Endodermal cell (in vitro differentiated cells): ENCODE results near the gene TMTC1. TPM values are rescaled to one million over a fixed set of nuclear protein-coding genes. Genes with fewer than 3 reads are reported as not detected.
"Not testable (repeated sequence)": the region's sequence is repeated elsewhere in the genome, so short reads cannot be mapped to it uniquely, and the experiment has no call there.

Source experiments
- DNase-seq: peaks from one replicate; pipeline ENCODE4 v3.0.0-alpha.2; 2017
- H3K27ac ChIP-seq: 2 replicates; pipeline ENCODE4 v1.5.1; 2013; ENCODE audit warnings: mild to moderate bottlenecking, low read depth, low read length, moderate library complexity
- H3K27me3 ChIP-seq: 2 replicates; pipeline ENCODE4 v1.6.1; 2013; ENCODE audit warnings: mild to moderate bottlenecking, low read length, moderate library complexity; ENCODE audit not compliant: insufficient read depth, control insufficient read depth, poor library complexity, severe bottlenecking
- H3K36me3 ChIP-seq: 2 replicates; pipeline ENCODE4 v1.7.0; 2013; ENCODE audit warnings: mild to moderate bottlenecking, low read length, moderate library complexity; ENCODE audit not compliant: control insufficient read depth, insufficient read depth
- H3K4me1 ChIP-seq: one replicate; pipeline ENCODE4 v1.7.0; 2013; ENCODE audit warnings: low read length; ENCODE audit not compliant: control insufficient read depth, insufficient read depth
- H3K4me3 ChIP-seq: 2 replicates; pipeline ENCODE4 v1.5.1; 2013; ENCODE audit warnings: mild to moderate bottlenecking, low read length, moderate library complexity
- H3K9ac ChIP-seq: 2 replicates; pipeline ENCODE4 v1.6.1; 2013; ENCODE audit warnings: mild to moderate bottlenecking, low read length, moderate library complexity; ENCODE audit not compliant: poor library complexity, severe bottlenecking; ENCODE audit errors: extremely low read depth
- H3K9me3 ChIP-seq: 2 replicates; pipeline ENCODE4 v1.6.1; 2013; ENCODE audit warnings: mild to moderate bottlenecking, low read length, moderate library complexity; ENCODE audit not compliant: control insufficient read depth
- H3K27ac Mint-ChIP-seq: 2 replicates; pipeline ENCODE4 v1.8.0; 2020; ENCODE audit warnings: mixed read lengths
- H3K27me3 Mint-ChIP-seq: 2 replicates; pipeline ENCODE4 v1.8.0; 2021; ENCODE audit warnings: mild to moderate bottlenecking, mixed read lengths; ENCODE audit not compliant: insufficient read depth
- H3K36me3 Mint-ChIP-seq: 2 replicates; pipeline ENCODE4 v1.8.0; 2020; ENCODE audit warnings: low read depth, mixed read lengths
- H3K4me1 Mint-ChIP-seq: 2 replicates; pipeline ENCODE4 v1.8.0; 2020; ENCODE audit warnings: mixed read lengths
- H3K4me3 Mint-ChIP-seq: 2 replicates; pipeline ENCODE4 v1.8.0; 2020; ENCODE audit warnings: mild to moderate bottlenecking, moderate library complexity, mixed read lengths
- H3K9me3 Mint-ChIP-seq: 2 replicates; pipeline ENCODE4 v1.8.0; 2020; ENCODE audit warnings: mild to moderate bottlenecking, mixed read lengths
- WGBS, 2 experiments: methylation state at CpG; one replicate each; pipeline versions ENCODE4 v1.1.5 to v1.1.7; 2013; ENCODE audit warnings: missing lambda C conversion rate in 2 of 2, mixed read lengths in 1 of 2; ENCODE audit not compliant: insufficient coverage in 1 of 2, insufficient read length in 1 of 2; 5-methylcytosine and 5-hydroxymethylcytosine counted together
- total RNA-seq, 2 donors: library from RNA; stranded (reverse); fragmentation: NEBNext Ultra II Directional in 1 of 2; extraction: Animal tissue kit (Norgen Biotek cat#: 25700) in 1 of 2; gene quantifications; 2 replicates in 1 of 2; 3 replicates in 1 of 2; pipeline ENCODE4 v1.2.1, GENCODE V29; 2021
- TF ChIP-seq, protein P1 (sequence below): fragments of 200-600 bp; sonication (generic); conservative IDR thresholded peaks from 2 replicates; pipeline ENCODE4 v1.5.0; 2021; ENCODE audit warnings: antibody characterized with exemption, mild to moderate bottlenecking

Gene TMTC1
- total RNA-seq, 2 donors from 2014 or later = 31.6 to 71.0 TPM

DNA sequence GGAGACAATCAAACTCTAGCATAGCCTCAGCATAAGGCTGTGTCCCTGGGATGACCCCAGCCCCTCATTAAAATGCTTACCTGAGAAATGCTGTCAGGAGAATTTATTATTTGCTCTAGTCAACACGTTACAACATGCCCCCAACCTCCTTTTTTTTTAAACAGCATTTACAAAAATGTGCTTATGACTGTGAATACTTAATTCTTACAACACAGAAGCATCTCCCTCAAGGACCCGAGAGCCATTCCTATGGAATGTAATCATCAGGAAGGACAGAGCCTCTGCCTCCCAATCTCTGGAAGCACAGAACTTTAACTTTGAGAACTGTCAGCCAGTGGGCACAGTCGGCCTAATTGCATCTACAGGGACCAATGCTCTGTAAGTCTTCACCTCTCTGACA lies 149.7 kb downstream of the TMTC1 start:
- Mint-ChIP-seq H3K36me3 (peaks cover 75% of the 10 kb centered on the region), H3K27ac (peak overlapping the region; percentile 14), H3K27me3 (no peaks in the 10 kb centered on the region), H3K9me3 (peaks cover 11% of the 10 kb centered on the region), H3K4me3 (no peak overlapping the region), H3K4me1 (peaks cover 40% of the 10 kb centered on the region)
- WGBS, 2 experiments = 50 to 87% methylated on average over 1 to 3 of the region's 3 CpGs
- Histone ChIP-seq H3K27ac (no peak overlapping the region), H3K36me3 (peaks cover 42% of the 10 kb centered on the region), H3K9ac (no peak overlapping the region), H3K4me1 (peaks cover 2% of the 10 kb centered on the region), H3K9me3 (peaks cover 18% of the 10 kb centered on the region), H3K27me3 (no peaks in the 10 kb centered on the region), H3K4me3 (no peak overlapping the region)
- DNase-seq = no peak
- TF ChIP-seq, protein P1, sequence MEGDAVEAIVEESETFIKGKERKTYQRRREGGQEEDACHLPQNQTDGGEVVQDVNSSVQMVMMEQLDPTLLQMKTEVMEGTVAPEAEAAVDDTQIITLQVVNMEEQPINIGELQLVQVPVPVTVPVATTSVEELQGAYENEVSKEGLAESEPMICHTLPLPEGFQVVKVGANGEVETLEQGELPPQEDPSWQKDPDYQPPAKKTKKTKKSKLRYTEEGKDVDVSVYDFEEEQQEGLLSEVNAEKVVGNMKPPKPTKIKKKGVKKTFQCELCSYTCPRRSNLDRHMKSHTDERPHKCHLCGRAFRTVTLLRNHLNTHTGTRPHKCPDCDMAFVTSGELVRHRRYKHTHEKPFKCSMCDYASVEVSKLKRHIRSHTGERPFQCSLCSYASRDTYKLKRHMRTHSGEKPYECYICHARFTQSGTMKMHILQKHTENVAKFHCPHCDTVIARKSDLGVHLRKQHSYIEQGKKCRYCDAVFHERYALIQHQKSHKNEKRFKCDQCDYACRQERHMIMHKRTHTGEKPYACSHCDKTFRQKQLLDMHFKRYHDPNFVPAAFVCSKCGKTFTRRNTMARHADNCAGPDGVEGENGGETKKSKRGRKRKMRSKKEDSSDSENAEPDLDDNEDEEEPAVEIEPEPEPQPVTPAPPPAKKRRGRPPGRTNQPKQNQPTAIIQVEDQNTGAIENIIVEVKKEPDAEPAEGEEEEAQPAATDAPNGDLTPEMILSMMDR = no peak

GRCh38 chr12:29630164-29630563 lies 153.6 kb downstream of the TMTC1 start:
- peaks cover 27% of the 10 kb centered on the region for H3K4me1 Mint-ChIP-seq
- WGBS, 2 experiments = 100% methylated on average over 1 of the region's 1 CpG; no CpG with 5 or more reads in 1 of the 2 experiments
- H3K27me3 Mint-ChIP-seq, H3K27ac Mint-ChIP-seq, H3K4me1 ChIP-seq, H3K9ac ChIP-seq, DNase-seq, H3K27me3 ChIP-seq, H3K27ac ChIP-seq, H3K4me3 Mint-ChIP-seq, H3K4me3 ChIP-seq: not testable (repeated sequence)
- peaks cover 30% of the 10 kb centered on the region for H3K9me3 ChIP-seq
- peaks cover 20% of the 10 kb centered on the region for H3K9me3 Mint-ChIP-seq
- TF ChIP-seq, protein P1 = peak; percentile 35
- H3K36me3 ChIP-seq = peaks cover 47% of the 10 kb centered on the region
- peaks cover 77% of the 10 kb centered on the region for H3K36me3 Mint-ChIP-seq

- Histone ChIP-seq H3K9ac (no peak overlapping the region), H3K9me3 (peaks cover 18% of the 10 kb centered on the region), H3K27ac (no peak overlapping the region), H3K4me1 (no peaks in the 10 kb centered on the region), H3K36me3 (peaks cover 39% of the 10 kb centered on the region), H3K4me3 (no peak overlapping the region), H3K27me3 (no peaks in the 10 kb centered on the region)
- Mint-ChIP-seq H3K27ac (no peak overlapping the region), H3K27me3 (no peaks in the 10 kb centered on the region), H3K4me1 (peaks cover 13% of the 10 kb centered on the region), H3K4me3 (no peak overlapping the region), H3K36me3 (peaks cover 71% of the 10 kb centered on the region), H3K9me3 (peaks cover 16% of the 10 kb centered on the region)
- TF ChIP-seq, protein P1 = no peak
- DNase-seq = no peak
- WGBS, 2 experiments = no CpG with 5 or more reads among the region's 1 CpG
Measured at GRCh38 chr12:29627221-29627620, 156.5 kb downstream of the TMTC1 start.
